Smooth muscle cell of the brain vasculature (primary cell): ENCODE data around the gene PITPNC1.
"Not testable (repeated sequence)": the region's sequence is repeated elsewhere in the genome, so short reads cannot be mapped to it uniquely, and the experiment has no call there.

Source experiments
- DNase-seq: peaks from one replicate; pipeline ENCODE4 v3.0.0-alpha.2; 2012; ENCODE audit warnings: low read depth, low spot score

PITPNC1 gene

GRCh38 chr17:67576471-67577115 is 199.5 kb downstream of the PITPNC1 start:
- no peak for DNase-seq

GRCh38 chr17:67577429-67578141 is 200.5 kb downstream of the PITPNC1 start:
- DNase-seq: no peak

GRCh38 chr17:67578142-67578457 is 201.0 kb downstream of the PITPNC1 start:
- DNase-seq: no peak

GRCh38 chr17:67578679-67579405 is 201.8 kb downstream of the PITPNC1 start:
- DNase-seq: not testable (repeated sequence)

GRCh38 chr17:67582673-67583081 is 205.6 kb downstream of the PITPNC1 start:
- DNase-seq: no peak

GRCh38 chr17:67585077-67585602 is 208.1 kb downstream of the PITPNC1 start:
- DNase-seq: no peak

- DNase-seq: no peak
Measured at GRCh38 chr17:67588326-67588725, 211.2 kb downstream of the PITPNC1 start.

GRCh38 chr17:67594115-67594880 is 217.2 kb downstream of the PITPNC1 start:
- no peak for DNase-seq

- DNase-seq: no peak
Measured at GRCh38 chr17:67600408-67600807, 223.3 kb downstream of the PITPNC1 start.

GRCh38 chr17:67601897-67602296 is 224.8 kb downstream of the PITPNC1 start:
- DNase-seq: no peak

- no peak for DNase-seq
Measured at GRCh38 chr17:67602444-67602843, 225.4 kb downstream of the PITPNC1 start.

- no peak for DNase-seq
Measured at GRCh38 chr17:67602974-67603373, 225.9 kb downstream of the PITPNC1 start.

GRCh38 chr17:67605256-67605912 is 228.3 kb downstream of the PITPNC1 start:
- no peak for DNase-seq

GRCh38 chr17:67606471-67606870 is 229.4 kb downstream of the PITPNC1 start:
- no peak for DNase-seq

GRCh38 chr17:67606896-67607604 is 230.0 kb downstream of the PITPNC1 start:
- DNase-seq: no peak

- DNase-seq: no peak
Measured at GRCh38 chr17:67610061-67610460, 233.0 kb downstream of the PITPNC1 start.

GRCh38 chr17:67613961-67614360 is 236.9 kb downstream of the PITPNC1 start:
- no peak for DNase-seq

GRCh38 chr17:67615011-67615561 is 238.0 kb downstream of the PITPNC1 start:
- DNase-seq: no peak

GRCh38 chr17:67615736-67616135 is 238.7 kb downstream of the PITPNC1 start:
- no peak for DNase-seq

GRCh38 chr17:67617304-67617899 is 240.3 kb downstream of the PITPNC1 start:
- no peak for DNase-seq
